Measurements from ENCODE around the gene PZP. TPM values are rescaled to one million over a fixed set of nuclear protein-coding genes. Genes with fewer than 3 reads are reported as not detected.

PZP gene
- total and polyA plus RNA-seq, 2 of the 13 experiments (the other 11 are each of a cell fraction or from before 2014, with no cell fraction given): 0.07 to 0.89 TPM

- TF ChIP-seq ZMAT5 (CRISPR knock-in tag; IDR thresholded peaks at IDR 0.05; ENCODE audit: borderline replicate concordance, low read depth) (no peak), ATF1 (CRISPR knock-in tag; IDR thresholded peaks at IDR 0.05) (no peak), ZNF672 (CRISPR knock-in tag; IDR thresholded peaks at IDR 0.05) (no peak), MAFG (CRISPR knock-in tag; IDR thresholded peaks at IDR 0.05) (no peak), RBM22 (optimal IDR thresholded peaks at IDR 0.05; ENCODE audit: low read length) (no peak), ZNF557 (CRISPR knock-in tag; IDR thresholded peaks at IDR 0.05) (no peak), ZNF510 (CRISPR knock-in tag; IDR thresholded peaks at IDR 0.05; ENCODE audit: low read depth) (no peak), ZNF839 (CRISPR knock-in tag; IDR thresholded peaks at IDR 0.05; ENCODE audit: borderline replicate concordance) (no peak), TAF15 (IDR thresholded peaks at IDR 0.05; ENCODE audit: low read depth, low read length, poor library complexity, severe bottlenecking) (no peak), TRIM22 (IDR thresholded peaks at IDR 0.05) (no peak), ISL2 (CRISPR knock-in tag; IDR thresholded peaks at IDR 0.05) (no peak), PPARG (CRISPR knock-in tag; conservative IDR thresholded peaks at IDR 0.05) (peak; percentile 22; the same call in 1 of the 2 replicates), FOSL2 (CRISPR knock-in tag; IDR thresholded peaks at IDR 0.05) (no peak), PCBP2 (optimal IDR thresholded peaks at IDR 0.05; ENCODE audit: low read depth, low read length, poor library complexity, severe bottlenecking) (no peak), KLF15 (CRISPR knock-in tag; IDR thresholded peaks at IDR 0.05; ENCODE audit: borderline replicate concordance) (no peak), CHD4 (IDR thresholded peaks at IDR 0.05; ENCODE audit: borderline replicate concordance, low read length) (peak; percentile 50; the same call in 1 of the 2 replicates), ZC3H4 (CRISPR knock-in tag; IDR thresholded peaks at IDR 0.05; ENCODE audit: borderline replicate concordance) (no peak), ZNF225 (CRISPR knock-in tag; IDR thresholded peaks at IDR 0.05) (no peak), ZFP90 (CRISPR knock-in tag; IDR thresholded peaks at IDR 0.05; ENCODE audit: borderline replicate concordance) (no peak), ATAD3A (CRISPR knock-in tag; IDR thresholded peaks at IDR 0.05) (no peak), ZNF337 (CRISPR knock-in tag; IDR thresholded peaks at IDR 0.05; ENCODE audit: borderline replicate concordance, low read depth) (no peak), ZGPAT (CRISPR knock-in tag; IDR thresholded peaks at IDR 0.05) (peak; percentile 46; the same call in 1 of the 2 replicates), NAIF1 (CRISPR knock-in tag; IDR thresholded peaks at IDR 0.05; ENCODE audit: borderline replicate concordance) (no peak), RARA (CRISPR knock-in tag; IDR thresholded peaks at IDR 0.05) (peak; percentile 28; the same call in 1 of the 2 replicates), ZNF207 (IDR thresholded peaks at IDR 0.05; ENCODE audit: borderline replicate concordance) (no peak), SAP130 (CRISPR knock-in tag; IDR thresholded peaks at IDR 0.05; ENCODE audit: low read depth) (peak; percentile 21; the same call in 1 of the 2 replicates), HMG20A (CRISPR knock-in tag; IDR thresholded peaks at IDR 0.05; ENCODE audit: borderline replicate concordance) (no peak), NFYC (CRISPR knock-in tag; IDR thresholded peaks at IDR 0.05) (no peak)
- TF ChIP-seq, protein P1, sequence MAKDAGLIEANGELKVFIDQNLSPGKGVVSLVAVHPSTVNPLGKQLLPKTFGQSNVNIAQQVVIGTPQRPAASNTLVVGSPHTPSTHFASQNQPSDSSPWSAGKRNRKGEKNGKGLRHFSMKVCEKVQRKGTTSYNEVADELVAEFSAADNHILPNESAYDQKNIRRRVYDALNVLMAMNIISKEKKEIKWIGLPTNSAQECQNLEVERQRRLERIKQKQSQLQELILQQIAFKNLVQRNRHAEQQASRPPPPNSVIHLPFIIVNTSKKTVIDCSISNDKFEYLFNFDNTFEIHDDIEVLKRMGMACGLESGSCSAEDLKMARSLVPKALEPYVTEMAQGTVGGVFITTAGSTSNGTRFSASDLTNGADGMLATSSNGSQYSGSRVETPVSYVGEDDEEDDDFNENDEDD (CRISPR knock-in tag; IDR thresholded peaks at IDR 0.05; ENCODE audit: borderline replicate concordance): no peak
These were observed 35.9 kb upstream of the PZP start (continued) for GRCh38 chr12:9243999-9244649.
